Measurements from ENCODE around the gene YIPF1.

YIPF1 gene

GRCh38 chr1:53931523-53931922 is 41.9 kb upstream of the YIPF1 start:
- Histone ChIP-seq H3K36me3 (ENCODE audit: low read depth) (peaks cover 60% of the 10 kb centered on the region), H3K27me3 (ENCODE audit: insufficient read depth, poor library complexity, severe bottlenecking) (no peaks in the 10 kb centered on the region), H3K4me3 (ENCODE audit: severe bottlenecking) (no peak overlapping the region), H3K9me3 (ENCODE audit: severe bottlenecking) (peaks cover 9% of the 10 kb centered on the region), H3K4me1 (ENCODE audit: insufficient read depth, poor library complexity, severe bottlenecking) (no peaks in the 10 kb centered on the region), H3K27ac (ENCODE audit: poor library complexity, severe bottlenecking) (no peak overlapping the region)
- no peak for TF ChIP-seq CTCF (IDR thresholded peaks at IDR 0.05; ENCODE audit: poor library complexity, severe bottlenecking)
- ATAC-seq (ENCODE audit: low read depth) (no peak), DNase-seq (ENCODE audit: low spot score) (no peak)

- no peak for TF ChIP-seq CTCF (IDR thresholded peaks at IDR 0.05; ENCODE audit: poor library complexity, severe bottlenecking)
- H3K4me3 ChIP-seq (ENCODE audit: severe bottlenecking), result no peak overlapping the region
- no peaks in the 10 kb centered on the region for H3K27me3 ChIP-seq (ENCODE audit: insufficient read depth, poor library complexity, severe bottlenecking)
- DNase-seq (ENCODE audit: low spot score) (no peak), ATAC-seq (ENCODE audit: low read depth) (no peak)
- no peak overlapping the region for H3K27ac ChIP-seq (ENCODE audit: poor library complexity, severe bottlenecking)
- H3K36me3 ChIP-seq (ENCODE audit: low read depth), result peaks cover 59% of the 10 kb centered on the region
- no peaks in the 10 kb centered on the region for H3K4me1 ChIP-seq (ENCODE audit: insufficient read depth, poor library complexity, severe bottlenecking)
- peaks cover 9% of the 10 kb centered on the region for H3K9me3 ChIP-seq (ENCODE audit: severe bottlenecking)
Measured at GRCh38 chr1:53930932-53931331, 41.3 kb upstream of the YIPF1 start.

- Histone ChIP-seq H3K9me3 (ENCODE audit: severe bottlenecking) (peaks cover 4% of the 10 kb centered on the region), H3K27me3 (ENCODE audit: insufficient read depth, poor library complexity, severe bottlenecking) (no peaks in the 10 kb centered on the region), H3K4me3 (ENCODE audit: severe bottlenecking) (no peak overlapping the region), H3K4me1 (ENCODE audit: insufficient read depth, poor library complexity, severe bottlenecking) (no peaks in the 10 kb centered on the region), H3K27ac (ENCODE audit: poor library complexity, severe bottlenecking) (no peak overlapping the region), H3K36me3 (ENCODE audit: low read depth) (peaks cover 57% of the 10 kb centered on the region)
- no peak for TF ChIP-seq CTCF (IDR thresholded peaks at IDR 0.05; ENCODE audit: poor library complexity, severe bottlenecking)
- DNase-seq (ENCODE audit: low spot score) (no peak), ATAC-seq (ENCODE audit: low read depth) (no peak)
Measured at GRCh38 chr1:53929246-53929960, 39.8 kb upstream of the YIPF1 start.

GRCh38 chr1:53927376-53927881 is 37.8 kb upstream of the YIPF1 start:
- Histone ChIP-seq H3K4me3 (ENCODE audit: severe bottlenecking) (no peak overlapping the region), H3K4me1 (ENCODE audit: insufficient read depth, poor library complexity, severe bottlenecking) (no peaks in the 10 kb centered on the region), H3K36me3 (ENCODE audit: low read depth) (peaks cover 63% of the 10 kb centered on the region), H3K27ac (ENCODE audit: poor library complexity, severe bottlenecking) (no peak overlapping the region), H3K9me3 (ENCODE audit: severe bottlenecking) (no peaks in the 10 kb centered on the region), H3K27me3 (ENCODE audit: insufficient read depth, poor library complexity, severe bottlenecking) (no peaks in the 10 kb centered on the region)
- no peak for TF ChIP-seq CTCF (IDR thresholded peaks at IDR 0.05; ENCODE audit: poor library complexity, severe bottlenecking)
- DNase-seq (ENCODE audit: low spot score), result no peak
- ATAC-seq (ENCODE audit: low read depth), result no peak

GRCh38 chr1:53919675-53920066 is 30.1 kb upstream of the YIPF1 start:
- Histone ChIP-seq H3K36me3 (ENCODE audit: low read depth) (peaks cover 33% of the 10 kb centered on the region), H3K27ac (ENCODE audit: poor library complexity, severe bottlenecking) (no peak overlapping the region), H3K4me3 (ENCODE audit: severe bottlenecking) (no peak overlapping the region), H3K9me3 (ENCODE audit: severe bottlenecking) (no peaks in the 10 kb centered on the region), H3K27me3 (ENCODE audit: insufficient read depth, poor library complexity, severe bottlenecking) (no peaks in the 10 kb centered on the region), H3K4me1 (ENCODE audit: insufficient read depth, poor library complexity, severe bottlenecking) (no peaks in the 10 kb centered on the region)
- TF ChIP-seq CTCF (IDR thresholded peaks at IDR 0.05; ENCODE audit: poor library complexity, severe bottlenecking), result no peak
- ATAC-seq (ENCODE audit: low read depth) (no peak), DNase-seq (ENCODE audit: low spot score) (no peak)

Data from RWPE2 (cell line).